HG03342 (cell line): ENCODE results near the gene TGM2.
A peak's percentile ranks its signal among the peaks of the same experiment; 100 is the strongest.

Experiments
- ATAC-seq: cut with Tn5 transposase; IDR thresholded peaks from one replicate; pipeline ENCODE4 v1.9.1; 2021; ENCODE audit warnings: mild to moderate bottlenecking, moderate library complexity; ENCODE audit not compliant: unreplicated experiment

TGM2 gene

GRCh38 chr20:38165089-38165965 lies at the start of gene TGM2:
Gene TGM2, minus strand, starts transcription at chr20:38165270. Its CDS starts 72 bp downstream, at chr20:38165198.
- ATAC-seq: peak; percentile 85

GRCh38 chr20:38214256-38215193 lies 49.5 kb upstream of the TGM2 start:
- ATAC-seq: no peak

GRCh38 chr20:38213607-38213940 lies 48.5 kb upstream of the TGM2 start:
- ATAC-seq: no peak

GRCh38 chr20:38212806-38213606 lies 47.9 kb upstream of the TGM2 start:
- no peak for ATAC-seq

- ATAC-seq: no peak
These were observed 46.4 kb upstream of the TGM2 start for GRCh38 chr20:38211200-38212097.

- no peak for ATAC-seq
These were observed 45.7 kb upstream of the TGM2 start for GRCh38 chr20:38210741-38211140.

- no peak for ATAC-seq
These were observed 44.8 kb upstream of the TGM2 start for GRCh38 chr20:38209736-38210405.

GRCh38 chr20:38209054-38209675 lies 44.1 kb upstream of the TGM2 start:
- no peak for ATAC-seq

- no peak for ATAC-seq
These were observed 43.5 kb upstream of the TGM2 start for GRCh38 chr20:38208523-38208922.

GRCh38 chr20:38208088-38208487 lies 43.0 kb upstream of the TGM2 start:
- no peak for ATAC-seq

GRCh38 chr20:38207621-38208020 lies 42.6 kb upstream of the TGM2 start:
- no peak for ATAC-seq

- no peak for ATAC-seq
These were observed 39.9 kb upstream of the TGM2 start for GRCh38 chr20:38205001-38205400.

- no peak for ATAC-seq
These were observed 38.9 kb upstream of the TGM2 start for GRCh38 chr20:38203981-38204357.

GRCh38 chr20:38203337-38203980 lies 38.4 kb upstream of the TGM2 start:
- no peak for ATAC-seq

- no peak for ATAC-seq
These were observed 37.9 kb upstream of the TGM2 start for GRCh38 chr20:38202982-38203293.

- ATAC-seq: no peak
These were observed 37.3 kb upstream of the TGM2 start for GRCh38 chr20:38202153-38202981.

- ATAC-seq: no peak
These were observed 36.3 kb upstream of the TGM2 start for GRCh38 chr20:38201356-38201755.

- no peak for ATAC-seq
These were observed 35.6 kb upstream of the TGM2 start for GRCh38 chr20:38200646-38201045.
